Measurements from ENCODE around the gene PCDH15. TPM values are rescaled to one million over a fixed set of nuclear protein-coding genes. Genes with fewer than 3 reads are reported as not detected.

The PCDH15 gene
- total RNA-seq, 3 donors from 2014 or later, result 0.38 TPM; not detected in 2

DNA sequence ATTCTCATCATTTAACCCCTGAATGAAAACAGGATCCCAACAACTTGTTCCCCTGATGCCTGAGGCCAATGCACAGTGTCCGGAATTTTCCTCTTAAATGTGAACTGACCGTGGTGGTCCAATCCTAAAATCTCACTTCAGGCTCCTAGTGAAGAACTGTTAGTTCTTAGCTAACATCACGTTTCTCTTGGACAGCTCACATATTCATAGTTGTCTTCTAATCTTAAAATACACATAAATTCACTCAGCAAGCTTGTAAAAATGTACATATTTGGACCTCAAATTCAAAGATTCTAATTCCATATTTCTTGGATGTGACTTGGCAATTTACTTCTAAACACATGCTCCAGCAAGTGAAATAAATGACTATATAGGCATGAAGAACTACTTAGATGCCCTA is 297.2 kb downstream of the PCDH15 start:
- no peaks in the 10 kb centered on the region for H3K36me3 ChIP-seq (ENCODE audit: low read depth)
- ATAC-seq (no peak), DNase-seq (no peak)
- no peaks in the 10 kb centered on the region for H3K9me3 ChIP-seq
- no peak overlapping the region for H3K4me3 ChIP-seq
- intact Hi-C loops (cut with DNase I, micrococcal nuclease), result no loop called here
- TF ChIP-seq, protein P1, sequence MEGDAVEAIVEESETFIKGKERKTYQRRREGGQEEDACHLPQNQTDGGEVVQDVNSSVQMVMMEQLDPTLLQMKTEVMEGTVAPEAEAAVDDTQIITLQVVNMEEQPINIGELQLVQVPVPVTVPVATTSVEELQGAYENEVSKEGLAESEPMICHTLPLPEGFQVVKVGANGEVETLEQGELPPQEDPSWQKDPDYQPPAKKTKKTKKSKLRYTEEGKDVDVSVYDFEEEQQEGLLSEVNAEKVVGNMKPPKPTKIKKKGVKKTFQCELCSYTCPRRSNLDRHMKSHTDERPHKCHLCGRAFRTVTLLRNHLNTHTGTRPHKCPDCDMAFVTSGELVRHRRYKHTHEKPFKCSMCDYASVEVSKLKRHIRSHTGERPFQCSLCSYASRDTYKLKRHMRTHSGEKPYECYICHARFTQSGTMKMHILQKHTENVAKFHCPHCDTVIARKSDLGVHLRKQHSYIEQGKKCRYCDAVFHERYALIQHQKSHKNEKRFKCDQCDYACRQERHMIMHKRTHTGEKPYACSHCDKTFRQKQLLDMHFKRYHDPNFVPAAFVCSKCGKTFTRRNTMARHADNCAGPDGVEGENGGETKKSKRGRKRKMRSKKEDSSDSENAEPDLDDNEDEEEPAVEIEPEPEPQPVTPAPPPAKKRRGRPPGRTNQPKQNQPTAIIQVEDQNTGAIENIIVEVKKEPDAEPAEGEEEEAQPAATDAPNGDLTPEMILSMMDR (IDR thresholded peaks at IDR 0.05), result no peak
- no peaks in the 10 kb centered on the region for H3K4me1 ChIP-seq (ENCODE audit: low read depth)

DNA sequence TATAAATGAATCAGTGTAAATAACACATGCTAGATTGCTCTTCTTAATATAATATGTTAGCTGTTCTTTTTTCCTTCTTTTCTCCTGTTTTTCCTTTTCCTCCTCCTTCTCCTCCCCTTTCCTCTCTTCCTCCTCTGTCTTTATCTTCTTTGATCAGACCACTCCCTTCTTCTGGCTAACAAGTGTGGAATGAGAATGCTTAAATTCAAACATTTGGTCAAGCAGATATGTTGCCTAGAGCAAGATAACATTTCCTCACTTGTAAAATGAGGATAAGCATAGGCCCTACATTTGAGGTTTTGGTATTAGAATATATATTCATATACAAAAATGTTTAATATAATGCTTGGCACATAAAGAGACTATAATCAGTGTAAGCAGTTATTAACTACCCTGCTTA is 299.1 kb downstream of the PCDH15 start:
- Histone ChIP-seq H3K36me3 (ENCODE audit: low read depth) (no peaks in the 10 kb centered on the region), H3K9me3 (no peaks in the 10 kb centered on the region), H3K4me3 (no peak overlapping the region), H3K4me1 (ENCODE audit: low read depth) (no peaks in the 10 kb centered on the region)
- ATAC-seq (no peak), DNase-seq (no peak)
- TF ChIP-seq, protein P1 (IDR thresholded peaks at IDR 0.05), result no peak
- intact Hi-C loops (cut with DNase I, micrococcal nuclease), result no loop called here

GRCh38 chr10:54496852-54497251 is 304.2 kb downstream of the PCDH15 start:
- no peak overlapping the region for H3K4me3 ChIP-seq
- ATAC-seq, result no peak
- TF ChIP-seq, protein P1 (IDR thresholded peaks at IDR 0.05), result no peak
- DNase-seq, result no peak
- intact Hi-C loops (cut with DNase I, micrococcal nuclease), result no loop called here
- no peaks in the 10 kb centered on the region for H3K4me1 ChIP-seq (ENCODE audit: low read depth)
- no peaks in the 10 kb centered on the region for H3K9me3 ChIP-seq
- H3K36me3 ChIP-seq (ENCODE audit: low read depth), result no peaks in the 10 kb centered on the region

DNA sequence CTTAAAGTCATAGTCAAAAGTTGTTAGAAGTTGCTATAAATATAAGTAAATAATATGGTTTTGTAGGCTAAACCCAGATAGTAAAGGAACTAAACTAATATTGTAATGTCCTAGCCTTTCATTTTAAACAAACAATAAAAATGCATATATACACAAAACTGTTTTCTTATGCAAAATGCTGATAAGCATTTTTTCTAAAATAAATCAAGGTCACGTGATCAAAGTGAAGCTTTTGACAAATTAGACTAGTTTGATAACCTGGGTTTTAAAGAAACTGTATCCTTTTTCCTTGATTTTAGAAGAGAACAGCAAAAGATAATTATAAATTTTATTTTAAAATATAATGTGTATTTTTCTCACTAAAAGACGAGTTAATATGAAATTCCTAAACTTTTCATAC is 313.3 kb downstream of the PCDH15 start:
- intact Hi-C loops (cut with DNase I, micrococcal nuclease), result no loop called here
- H3K9me3 ChIP-seq, result no peaks in the 10 kb centered on the region
- H3K4me3 ChIP-seq, result no peak overlapping the region
- TF ChIP-seq, protein P1 (IDR thresholded peaks at IDR 0.05), result no peak
- ATAC-seq (no peak), DNase-seq (no peak)
- H3K4me1 ChIP-seq (ENCODE audit: low read depth), result no peaks in the 10 kb centered on the region
- no peaks in the 10 kb centered on the region for H3K36me3 ChIP-seq (ENCODE audit: low read depth)

DNA sequence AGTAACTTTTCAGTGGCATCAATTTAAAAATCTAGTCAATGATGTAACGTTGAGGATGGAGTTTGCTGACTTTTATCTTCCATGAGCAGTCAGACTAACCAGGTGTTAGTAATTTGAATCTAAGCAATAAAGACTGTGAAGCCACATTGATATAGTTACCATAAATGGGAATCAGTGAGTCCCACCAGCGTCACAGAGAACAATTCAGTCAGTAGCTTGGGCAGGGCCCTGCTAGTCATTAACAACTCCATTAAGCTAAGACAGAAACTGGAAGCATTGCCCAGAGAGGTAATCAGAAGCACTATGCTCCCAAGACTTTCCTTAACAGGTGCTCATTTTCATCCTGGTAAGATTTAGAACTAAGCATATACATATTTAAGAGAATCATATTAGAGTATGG is 315.1 kb downstream of the PCDH15 start:
- DNase-seq, result no peak
- ATAC-seq, result no peak
- H3K4me1 ChIP-seq (ENCODE audit: low read depth), result no peaks in the 10 kb centered on the region
- TF ChIP-seq, protein P1 (IDR thresholded peaks at IDR 0.05), result no peak
- intact Hi-C loops (cut with DNase I, micrococcal nuclease), result no loop called here
- no peaks in the 10 kb centered on the region for H3K9me3 ChIP-seq
- no peaks in the 10 kb centered on the region for H3K36me3 ChIP-seq (ENCODE audit: low read depth)
- H3K4me3 ChIP-seq, result no peak overlapping the region

- no peak for ATAC-seq
- TF ChIP-seq, protein P1 (IDR thresholded peaks at IDR 0.05), result no peak
- no peaks in the 10 kb centered on the region for H3K4me1 ChIP-seq (ENCODE audit: low read depth)
- intact Hi-C loops (cut with DNase I, micrococcal nuclease), result no loop called here
- H3K4me3 ChIP-seq, result no peak overlapping the region
- no peaks in the 10 kb centered on the region for H3K36me3 ChIP-seq (ENCODE audit: low read depth)
- no peaks in the 10 kb centered on the region for H3K9me3 ChIP-seq
- DNase-seq, result no peak
Measured at GRCh38 chr10:54484186-54484585, 316.8 kb downstream of the PCDH15 start.

All from mucosa of descending colon (tissue), 3 donors.